Nucleus accumbens (tissue), 56 donors: ENCODE data around the gene GRAMD1A.
"Not testable (repeated sequence)": the region's sequence is repeated elsewhere in the genome, so short reads cannot be mapped to it uniquely, and the experiment has no call there.

Source experiments
- DNase-seq, 56 donors: peaks; one replicate each; lab custom pipeline; 2025; lab: John Stamatoyannopoulos, UW

Gene GRAMD1A

DNA sequence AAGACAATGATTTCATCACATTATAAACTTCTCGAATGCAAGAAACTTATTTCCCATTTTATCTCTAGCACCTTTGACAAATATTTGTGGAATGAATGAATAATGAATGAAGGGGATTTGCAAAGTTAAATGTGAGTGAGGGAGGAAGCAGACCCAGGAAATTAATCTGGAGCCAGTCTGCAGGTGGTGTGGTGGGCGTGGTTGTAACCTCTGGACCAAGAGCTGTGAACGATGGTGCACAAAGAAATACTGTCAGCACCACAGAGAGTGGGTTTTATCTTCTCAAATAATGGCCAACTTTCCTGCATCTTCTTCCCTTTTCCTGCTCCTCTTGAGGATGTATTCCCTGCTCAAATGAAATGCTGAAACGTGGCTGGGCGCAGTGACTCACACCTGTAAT, 25.1 kb upstream of the GRAMD1A start:
- DNase-seq, result no peak

DNA sequence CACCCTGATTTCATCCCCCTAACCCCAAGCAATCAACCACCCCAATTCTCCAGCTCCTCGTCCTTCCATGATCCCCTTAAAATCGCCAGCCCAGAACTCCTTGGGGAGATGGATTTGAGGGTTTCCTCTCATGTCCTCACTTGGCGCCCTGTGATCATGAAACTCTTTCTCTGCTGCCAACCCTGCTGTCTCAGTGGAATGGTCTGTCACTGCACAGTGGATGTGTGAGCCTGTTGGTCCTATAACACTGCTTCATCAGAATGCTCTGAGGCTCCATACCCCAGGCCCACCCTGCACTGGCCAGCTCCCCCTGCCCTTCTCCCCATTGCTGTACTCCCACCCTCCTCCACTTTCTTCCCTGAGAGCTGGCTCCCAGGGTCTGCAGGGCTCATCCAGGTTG, 23.5 kb upstream of the GRAMD1A start:
- DNase-seq, result no peak

DNA sequence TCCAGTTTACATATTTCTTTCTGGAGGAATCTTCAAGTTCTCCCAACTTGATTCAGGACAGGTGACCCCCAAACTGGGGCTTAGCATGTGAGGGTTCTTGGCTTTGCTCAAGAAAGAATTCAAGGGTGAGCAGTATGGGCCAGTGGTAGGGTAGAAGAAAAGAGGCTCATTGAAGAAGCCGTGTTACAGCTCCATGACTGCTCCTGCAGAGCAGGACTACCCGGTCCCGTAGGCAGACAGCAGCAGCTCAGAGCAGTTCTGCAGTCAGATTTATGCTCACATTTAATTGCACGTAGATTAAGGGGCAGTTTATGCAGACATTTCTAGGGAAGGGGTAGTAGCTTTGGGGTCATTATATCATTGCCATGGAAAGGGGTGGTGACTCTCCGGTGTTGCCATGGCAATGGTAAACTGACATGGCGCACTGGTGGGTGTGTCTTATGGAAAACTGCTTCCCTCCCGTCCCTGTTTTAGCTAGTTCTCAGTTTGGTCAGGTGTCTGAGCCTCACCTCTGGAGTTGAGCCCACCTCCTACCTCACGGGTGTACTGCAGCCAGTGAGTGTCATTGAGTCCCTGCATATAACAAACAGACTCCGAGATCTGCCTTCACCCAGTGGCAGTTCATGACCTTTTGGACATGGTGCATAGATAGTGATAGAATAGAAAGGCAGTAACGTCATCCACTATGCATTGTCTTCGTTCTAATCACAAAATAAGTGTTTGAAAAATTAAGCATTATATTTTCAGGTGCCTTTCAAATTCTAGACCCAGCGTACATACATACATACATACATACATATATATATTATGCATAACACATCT, 20.1 kb upstream of the GRAMD1A start:
- no peak for DNase-seq

DNA sequence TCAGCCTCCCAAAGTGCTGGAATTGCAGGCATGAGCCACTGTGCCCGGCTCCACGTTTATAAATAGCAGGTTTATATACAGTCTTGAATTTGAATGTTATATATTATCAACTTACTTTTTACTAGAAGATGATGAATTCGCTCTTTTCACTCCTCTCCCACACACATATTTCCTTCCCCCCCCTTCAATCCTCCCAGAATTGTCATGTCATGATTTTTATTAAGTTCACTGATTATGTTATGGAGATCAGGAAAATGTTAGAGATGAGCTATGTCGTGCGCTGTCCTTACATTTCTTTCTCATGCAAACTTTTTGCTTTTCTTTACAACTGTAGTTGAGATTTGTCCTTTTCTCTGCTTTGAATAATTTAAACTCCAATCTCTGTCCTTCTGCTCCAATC, 17.8 kb upstream of the GRAMD1A start:
- no peak for DNase-seq

DNA sequence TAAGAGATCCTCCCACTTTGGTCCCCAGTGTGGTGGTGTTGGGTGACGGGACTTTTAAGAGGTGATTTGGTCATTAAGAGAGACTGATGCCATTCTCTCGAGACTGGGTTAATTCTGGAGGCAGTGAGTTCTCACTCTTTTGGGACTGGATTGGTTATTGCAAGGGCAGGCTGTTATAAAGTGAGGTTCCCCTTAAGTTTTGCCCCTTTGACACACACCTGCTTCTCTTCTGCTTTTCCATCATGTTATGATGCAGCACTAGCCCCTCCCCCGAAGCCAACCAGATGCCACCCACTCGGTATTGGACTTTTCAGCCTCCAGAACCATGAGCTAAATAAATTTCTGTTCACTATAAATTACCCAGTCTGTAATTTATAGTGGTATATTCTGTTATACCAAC, 16.3 kb upstream of the GRAMD1A start:
- DNase-seq, result no peak

DNA sequence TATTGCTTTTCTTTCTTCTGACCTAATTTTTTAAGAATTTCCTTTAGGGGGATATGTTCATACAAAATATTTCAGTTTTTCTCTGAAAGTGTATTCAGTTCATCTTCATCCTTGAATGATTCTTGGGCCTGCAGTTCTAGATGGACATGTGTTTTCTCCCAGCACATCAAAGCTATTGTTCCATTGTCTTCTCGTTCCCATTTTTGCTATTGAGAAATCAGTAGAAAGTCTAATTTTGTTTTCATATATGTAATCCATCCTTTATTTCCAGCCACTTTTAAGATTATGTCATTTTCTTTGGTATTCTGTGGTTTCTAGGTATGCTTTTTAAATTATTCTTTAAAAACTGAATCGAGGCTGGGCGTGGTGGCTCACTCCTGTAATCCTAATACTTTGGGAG, 15.8 kb upstream of the GRAMD1A start:
- DNase-seq, result no peak

DNA sequence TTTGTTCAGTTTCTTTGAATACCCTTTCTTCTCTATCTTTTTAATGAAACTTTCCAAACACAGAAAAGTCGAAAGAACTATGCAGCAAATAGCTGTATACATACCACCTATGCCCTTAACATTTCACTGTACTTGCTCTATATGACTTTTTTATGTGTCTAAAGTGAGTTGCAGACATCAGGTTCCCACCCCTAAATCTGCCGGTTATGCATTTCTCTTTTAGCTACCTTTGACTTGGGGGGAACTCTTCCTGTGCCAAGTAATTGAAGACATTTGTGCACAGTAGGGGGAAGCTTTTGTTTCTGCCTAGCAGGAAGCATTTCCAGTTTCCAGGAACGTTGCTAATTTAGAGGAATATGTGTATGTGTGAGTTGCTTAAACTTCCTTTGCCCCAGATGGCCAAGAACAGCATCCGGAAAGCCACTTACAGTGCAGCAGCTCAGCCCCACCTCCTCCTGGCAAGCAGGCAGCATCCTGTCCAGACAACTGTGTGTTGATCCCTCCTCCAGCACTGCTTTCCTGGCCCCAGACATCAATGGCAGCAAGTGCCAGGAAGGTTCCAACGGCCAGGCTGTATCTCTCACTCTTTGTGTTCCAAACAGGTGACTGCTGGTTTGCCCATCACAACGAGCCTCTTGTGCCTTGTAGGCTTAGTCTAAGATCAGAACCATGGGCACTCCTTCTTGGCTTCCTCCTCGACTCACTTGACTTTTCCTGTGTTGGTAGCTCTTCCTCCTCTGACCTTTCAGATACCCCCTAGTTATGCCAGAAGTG, 14.7 kb upstream of the GRAMD1A start:
- no peak for DNase-seq

DNA sequence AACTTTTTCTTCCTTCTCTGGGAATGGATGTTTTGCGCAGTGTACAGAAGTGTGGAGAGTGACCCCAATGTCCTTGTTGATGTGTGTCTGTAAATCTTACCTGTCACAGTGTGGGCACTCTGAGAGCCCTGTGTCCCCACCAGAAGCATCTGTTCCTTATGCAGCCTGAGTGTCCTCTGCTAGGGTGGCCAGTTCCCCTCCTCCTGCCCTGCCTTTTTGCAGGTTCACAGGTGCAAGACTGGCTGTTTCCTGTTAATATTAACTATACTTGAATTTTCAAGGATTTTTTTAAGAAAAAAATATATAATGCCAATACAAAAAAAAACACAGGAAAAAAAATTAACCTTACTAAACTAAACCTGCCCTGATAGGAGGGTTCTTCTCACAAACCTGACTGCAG, 12.0 kb upstream of the GRAMD1A start:
- no peak for DNase-seq

DNA sequence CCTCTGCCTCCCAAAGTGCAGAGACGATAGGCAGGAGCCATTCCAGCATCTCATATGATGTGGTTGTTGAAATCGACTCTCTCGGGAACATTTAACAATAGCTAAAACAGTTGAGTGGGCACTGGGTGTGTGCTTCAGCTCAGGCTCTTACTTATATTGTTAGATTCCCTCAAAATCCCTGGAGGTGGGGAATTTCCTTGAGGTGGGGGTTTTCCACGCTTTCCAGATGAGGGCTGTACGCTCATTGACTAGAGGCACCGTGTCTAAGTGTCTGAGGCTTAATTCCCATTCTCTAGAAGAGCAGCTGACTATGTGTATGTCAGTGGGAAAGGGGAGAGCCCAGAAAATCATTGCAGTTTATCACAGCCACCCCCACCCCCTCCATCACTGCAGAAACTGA, 10.8 kb upstream of the GRAMD1A start:
- no peak for DNase-seq

DNA sequence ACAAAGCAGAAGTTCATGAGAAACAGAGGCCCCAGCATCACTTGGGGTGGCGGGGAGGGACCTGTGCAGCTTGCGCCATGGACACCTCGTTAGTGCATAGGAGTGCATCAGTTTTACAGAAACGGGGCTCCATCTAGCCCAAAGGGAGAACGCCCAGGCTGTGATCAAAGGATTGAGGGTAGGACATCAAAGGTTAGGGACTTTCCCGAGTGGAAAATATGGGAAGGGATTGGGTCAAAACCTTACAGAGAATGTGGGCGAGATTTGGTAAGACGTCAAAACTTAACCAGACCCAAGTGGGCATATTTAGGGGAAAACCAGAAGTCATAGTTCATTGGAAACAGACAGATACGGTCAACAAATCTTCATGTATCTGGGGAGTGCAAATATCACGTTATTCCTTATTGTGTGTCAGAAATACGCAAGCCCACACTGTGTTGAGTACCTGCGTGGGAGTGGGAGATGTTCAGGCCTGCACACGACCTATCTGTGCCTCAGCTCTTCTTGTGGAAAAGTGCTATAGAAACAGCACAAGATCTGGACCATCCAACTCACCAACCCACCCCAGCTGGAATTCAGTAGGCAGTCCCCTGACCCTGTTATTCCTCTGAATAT, 9.4 kb upstream of the GRAMD1A start:
- no peak for DNase-seq

DNA sequence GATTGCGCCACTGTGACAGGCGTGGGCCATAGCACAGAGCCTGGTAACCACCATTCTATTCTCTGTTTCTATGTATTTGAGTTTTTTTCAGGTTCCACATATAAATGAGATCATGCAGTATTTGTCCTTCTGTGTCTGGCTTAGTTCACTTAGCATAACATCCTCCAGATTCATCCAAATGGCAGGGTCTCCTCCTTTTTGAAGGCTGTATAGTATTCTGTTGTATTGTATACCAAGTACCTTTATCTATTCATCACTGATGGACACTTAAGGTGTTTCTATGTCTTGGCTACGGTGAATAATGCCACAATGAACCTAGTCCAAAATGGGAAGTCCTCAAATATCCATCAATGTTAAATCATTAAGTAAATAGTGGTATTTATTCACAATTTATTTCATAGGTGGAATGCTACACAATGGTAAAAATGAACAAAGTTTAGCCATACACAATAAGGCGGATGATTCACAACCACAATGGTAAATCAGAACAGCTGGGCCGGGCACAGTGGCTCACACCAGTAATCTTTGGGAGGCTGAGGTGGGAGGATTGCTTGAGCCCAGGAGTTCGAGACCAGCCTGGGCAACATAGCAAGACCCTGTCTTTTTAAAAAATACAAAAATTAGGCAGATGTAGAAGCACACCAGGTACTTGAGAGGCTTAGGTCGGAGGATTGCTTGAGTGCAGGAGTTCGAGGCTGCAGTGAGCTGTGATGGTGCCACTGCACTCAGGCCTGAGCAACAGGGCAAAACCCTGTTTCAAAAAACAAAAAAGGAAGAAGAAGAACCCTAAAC, 8.4 kb upstream of the GRAMD1A start:
- no peak for DNase-seq

DNA sequence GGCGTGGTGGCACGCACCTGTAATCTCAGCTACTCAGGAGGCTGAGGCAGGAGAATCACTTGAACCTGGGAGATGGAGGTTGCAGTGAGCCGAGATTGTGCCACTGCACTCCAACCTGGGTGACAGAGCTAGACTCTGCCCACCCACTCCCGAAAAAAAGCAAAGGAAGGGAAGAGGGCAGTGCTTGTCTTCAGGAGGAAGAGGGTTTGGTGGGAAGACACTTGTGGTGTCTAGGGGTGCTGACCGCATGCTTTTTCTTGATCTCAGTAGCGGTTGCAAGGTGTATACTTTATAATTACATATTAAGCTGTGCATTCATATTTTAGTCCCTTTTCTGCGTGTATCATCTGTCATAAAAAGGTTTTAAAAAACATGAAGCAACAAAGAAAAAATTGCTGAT, 7.5 kb upstream of the GRAMD1A start:
- not testable (repeated sequence) for DNase-seq

DNA sequence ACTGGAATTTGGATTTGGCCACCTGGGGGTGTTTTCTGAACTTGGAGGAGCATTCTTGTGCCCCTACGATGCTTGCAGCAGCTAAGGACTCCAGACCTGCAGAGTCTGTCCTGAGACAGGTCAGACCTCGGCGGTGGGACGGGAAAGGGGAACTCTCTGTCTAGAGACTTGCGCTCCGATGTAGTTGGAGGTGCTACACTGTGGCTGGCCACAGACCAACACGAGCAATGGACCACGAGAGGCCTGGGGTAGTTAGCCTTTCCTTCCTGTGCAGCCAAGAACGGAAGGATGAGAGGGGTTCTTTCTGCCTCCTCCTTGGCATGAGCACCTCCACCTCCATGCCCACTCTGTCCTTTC, 5.9 kb upstream of the GRAMD1A start:
- DNase-seq, result no peak

DNA sequence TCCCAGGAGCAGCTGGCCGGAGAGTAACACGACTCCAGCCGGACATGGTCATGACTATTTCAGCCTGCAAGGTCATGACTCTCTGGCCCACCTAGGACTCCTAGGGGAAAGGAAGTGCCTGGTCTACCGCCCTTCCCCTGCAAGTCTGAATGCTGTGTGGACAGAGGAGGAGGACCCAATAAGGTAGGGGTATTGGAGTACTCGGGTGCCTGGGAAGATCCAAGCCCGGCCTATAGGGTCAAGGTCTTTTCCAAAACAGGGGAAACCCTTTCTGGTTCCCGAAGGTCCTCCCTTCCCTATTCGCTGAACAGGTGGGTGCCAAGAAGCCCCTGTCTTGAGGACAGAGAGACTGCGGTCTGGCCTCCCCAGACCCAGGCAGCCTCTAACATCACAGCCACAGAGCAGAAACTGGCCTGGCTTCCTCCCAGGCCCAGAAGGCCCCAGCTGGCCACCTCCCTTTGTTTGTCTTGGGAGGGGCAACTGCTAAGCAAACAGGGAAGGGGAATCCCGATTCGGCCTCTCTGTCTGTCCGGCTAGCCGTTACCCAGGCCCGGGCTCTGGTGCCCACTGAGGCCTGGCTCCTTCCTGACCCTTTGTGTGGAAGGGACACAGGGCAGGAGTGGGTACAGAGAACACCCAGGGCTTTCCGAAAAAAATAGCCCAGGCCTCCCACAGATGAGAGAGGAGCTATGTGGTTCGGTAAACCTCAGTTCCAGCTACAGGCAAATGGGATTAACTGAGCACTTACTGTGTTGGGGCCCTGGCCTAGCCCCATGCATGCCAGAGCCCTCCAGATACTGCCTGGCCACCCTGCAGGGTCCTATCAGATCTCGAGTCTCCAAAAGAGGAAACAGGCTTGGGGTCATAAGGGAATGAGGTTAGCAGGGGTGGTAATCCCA, 5.2 kb upstream of the GRAMD1A start:
- no peak for DNase-seq

DNA sequence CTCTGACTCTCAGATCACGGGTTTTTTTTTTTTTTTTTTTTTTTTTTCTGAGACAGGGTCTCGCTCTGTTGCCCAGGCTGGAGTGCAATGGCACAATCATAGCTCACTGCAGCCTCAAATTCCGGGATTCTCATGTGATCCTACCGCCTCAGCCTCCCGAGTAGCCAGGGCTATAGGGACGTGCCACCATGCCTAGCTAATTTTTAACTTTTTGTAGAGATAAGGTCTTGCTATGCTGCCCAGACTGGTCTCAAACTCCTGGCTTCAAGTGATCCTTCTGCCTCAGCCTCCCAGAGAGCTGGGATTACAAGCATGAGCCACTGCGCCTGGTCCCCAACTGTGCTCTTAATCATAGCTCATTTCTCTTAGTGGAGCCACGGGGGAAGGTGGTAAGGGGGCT, 4.6 kb upstream of the GRAMD1A start:
- no peak for DNase-seq

DNA sequence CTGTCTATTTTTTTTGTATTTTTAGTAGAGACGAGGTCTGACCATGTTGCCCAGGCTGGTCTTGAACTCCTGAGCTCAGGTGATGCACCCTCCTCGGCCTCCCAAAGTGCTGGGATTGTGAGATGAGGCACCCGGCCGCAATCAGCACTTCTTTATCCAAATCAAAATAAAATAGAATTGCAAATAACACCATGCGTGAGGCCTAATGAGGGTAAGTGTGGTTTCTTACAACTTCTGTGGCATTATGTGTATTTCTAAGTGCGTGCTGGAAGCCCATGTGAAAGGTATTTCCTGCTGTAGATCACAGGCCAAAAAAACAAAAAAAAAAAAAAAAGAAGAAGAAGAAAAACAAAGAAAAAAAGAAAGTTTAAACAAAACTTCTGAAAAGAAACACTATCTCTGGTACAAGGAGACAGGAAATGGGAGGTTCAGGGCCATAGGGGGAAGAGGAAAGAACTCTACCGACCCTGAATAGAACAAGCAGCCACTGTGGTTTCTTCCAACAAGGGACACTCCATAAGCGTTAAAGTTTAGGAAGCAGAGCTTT, 3.0 kb upstream of the GRAMD1A start:
- DNase-seq, result no peak

DNA sequence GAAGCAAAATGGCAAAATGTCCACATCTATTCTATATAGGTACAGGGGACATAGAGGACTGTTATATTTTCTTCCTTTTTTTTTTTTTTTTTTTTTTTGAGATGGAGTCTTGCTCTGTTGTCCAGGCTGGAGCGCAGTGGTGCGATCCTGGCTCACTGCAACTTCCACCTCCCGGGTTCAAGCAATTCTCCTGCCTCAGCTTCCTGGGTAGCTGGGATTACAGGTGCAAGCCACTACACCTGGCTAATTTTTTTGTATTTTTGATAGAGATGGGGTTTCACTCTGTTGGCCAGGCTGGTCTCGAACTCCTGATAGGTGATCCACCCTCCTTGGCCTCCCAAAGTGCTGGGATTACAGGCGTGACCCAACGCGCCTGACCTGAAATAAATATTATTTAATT, 1.9 kb upstream of the GRAMD1A start:
- DNase-seq, result not testable (repeated sequence)

DNA sequence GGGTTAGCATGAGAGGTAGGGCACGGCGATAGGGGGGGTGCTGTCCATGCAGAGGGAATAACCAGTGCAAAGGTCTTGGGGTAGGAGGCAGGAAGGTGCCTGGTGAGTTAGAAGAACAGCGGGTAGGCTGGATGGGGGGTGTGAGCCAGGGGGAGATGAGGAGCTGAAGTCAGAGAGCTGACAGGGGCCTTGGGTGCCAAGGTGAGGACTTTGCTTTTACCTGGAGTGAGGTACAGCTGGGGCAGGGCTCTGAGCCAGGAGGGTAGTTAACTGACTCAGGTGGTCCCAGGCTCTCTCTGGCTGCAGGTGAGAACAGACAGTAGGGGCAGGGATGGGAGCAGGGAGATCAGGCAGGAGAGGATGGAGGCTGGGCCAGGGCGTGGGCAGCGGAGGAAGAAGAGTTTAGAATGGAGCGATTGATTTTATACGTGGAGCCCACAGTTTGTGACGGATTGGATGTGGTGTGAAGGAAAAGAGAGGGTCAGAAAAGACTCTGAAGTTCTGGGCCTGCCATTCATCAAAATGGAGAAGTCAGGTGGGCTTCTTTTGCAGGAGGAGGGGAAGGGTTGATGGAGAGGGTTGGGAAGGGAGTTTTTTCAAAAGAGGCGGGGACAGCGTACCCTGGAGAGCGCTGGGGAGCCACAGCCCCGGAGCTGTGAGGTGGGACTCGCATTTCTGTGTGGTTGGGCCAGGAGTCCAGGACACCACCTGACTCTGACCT, 1.2 kb upstream of the GRAMD1A start:
- no peak for DNase-seq

DNA sequence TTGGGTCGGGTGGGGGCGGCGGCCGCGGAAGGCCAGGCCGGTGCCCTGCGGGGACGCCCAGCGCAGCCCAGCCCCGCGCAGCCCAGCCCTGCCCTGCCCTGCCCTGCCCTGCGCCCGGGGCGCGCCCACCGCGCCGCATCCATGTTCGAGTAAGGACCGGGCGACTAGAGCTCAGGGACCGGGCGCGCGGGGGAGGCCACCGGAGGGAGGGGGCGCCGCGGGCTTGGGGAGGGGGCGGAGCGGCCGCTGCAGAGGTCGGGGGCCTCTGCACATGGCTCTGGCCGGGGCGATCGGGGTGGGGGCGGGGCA, 169 bp downstream of the GRAMD1A start:
- peak in 3 of 56 donors; percentile 21 to 56 (median 50) for DNase-seq
